ENCODE data around the gene KCNH2.

GRCh38 chr7:150979713-150980390 lies 1.7 kb upstream of the KCNH2 start:
- TF ChIP-seq CTCF (IDR thresholded peaks at IDR 0.05; ENCODE audit: poor library complexity) (no peak), EZH2 (IDR thresholded peaks at IDR 0.05; ENCODE audit: borderline replicate concordance) (no peak), EZH2phosphoT487 (IDR thresholded peaks at IDR 0.05; ENCODE audit: low read depth, severe bottlenecking, unreplicated experiment) (no peak)

Measured in hepatocyte (in vitro differentiated cells).